Erythroblast (primary cell): ENCODE data around the gene FOSL1.

Experiments
- GATA1 ChIP-seq: IDR thresholded peaks from 2 replicates; pipeline ENCODE4 v1.6.1; 2011; ENCODE audit warnings: low read depth, mild to moderate bottlenecking, control low read depth, low read length, moderate library complexity
- POLR2A ChIP-seq: IDR thresholded peaks from 2 replicates; pipeline ENCODE4 v1.6.1; 2011; ENCODE audit warnings: mild to moderate bottlenecking, low read length

DNA sequence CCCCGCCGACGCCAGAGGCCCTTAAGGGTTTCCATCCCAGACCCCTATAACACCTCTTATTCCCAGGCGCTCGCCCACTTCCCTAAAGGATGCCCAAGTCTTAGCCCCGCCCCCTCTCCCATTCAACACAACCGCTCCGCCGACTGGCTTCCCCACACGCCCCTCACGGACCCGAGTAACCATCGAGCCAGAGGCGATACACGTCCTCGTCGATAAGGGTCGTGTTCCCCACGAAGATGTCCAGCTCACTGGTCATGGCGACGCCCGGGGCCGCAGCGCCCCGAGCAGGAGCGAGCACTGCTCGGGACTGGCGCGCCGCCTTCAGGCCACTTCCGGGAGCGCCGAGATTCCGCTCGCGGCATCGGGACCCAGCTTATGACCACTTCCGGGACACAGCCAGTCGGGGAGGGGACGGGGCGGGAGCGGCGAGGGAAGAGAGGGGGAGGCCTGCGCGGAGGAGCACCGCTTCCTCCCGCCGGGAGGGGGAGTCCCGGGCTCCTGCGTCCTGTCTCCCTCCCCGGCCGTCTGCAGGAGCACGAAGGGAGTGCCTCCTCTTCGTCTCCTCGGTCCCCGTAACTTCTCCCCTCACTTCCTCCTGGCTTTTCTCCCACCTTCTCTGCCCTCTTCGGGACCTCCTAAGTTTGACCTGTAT, 11.9 kb downstream of the FOSL1 start, which contains the start of gene FIBP:
- TF ChIP-seq POLR2A (peak; percentile 86), GATA1 (no peak)
